ENCODE measurements around the gene SBF2.

The SBF2 gene

DNA sequence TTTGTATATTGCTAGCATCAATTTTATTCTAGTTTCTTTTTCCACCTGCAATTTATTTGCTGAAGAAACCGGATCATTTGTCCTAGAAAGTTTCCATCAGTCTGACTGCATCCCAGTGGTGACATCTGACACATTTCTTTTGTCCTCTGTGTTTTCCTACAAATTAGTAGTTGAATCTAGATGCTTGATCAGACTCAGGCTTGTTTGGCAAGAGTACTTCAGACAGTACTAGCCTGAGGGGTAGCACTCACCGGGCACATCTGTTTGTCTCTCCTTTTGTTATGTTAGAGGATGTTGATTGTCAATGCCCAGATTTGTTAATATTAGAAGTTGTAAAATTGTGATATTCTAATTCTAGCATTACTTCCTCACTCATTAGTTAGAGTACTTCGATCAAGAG is 425.4 kb downstream of the SBF2 start:
- DNase-seq (ENCODE audit: low read depth) = no peak
- no peak overlapping the region for H3K4me3 ChIP-seq (ENCODE audit: low read depth, low read length)
- TF ChIP-seq, protein P1, sequence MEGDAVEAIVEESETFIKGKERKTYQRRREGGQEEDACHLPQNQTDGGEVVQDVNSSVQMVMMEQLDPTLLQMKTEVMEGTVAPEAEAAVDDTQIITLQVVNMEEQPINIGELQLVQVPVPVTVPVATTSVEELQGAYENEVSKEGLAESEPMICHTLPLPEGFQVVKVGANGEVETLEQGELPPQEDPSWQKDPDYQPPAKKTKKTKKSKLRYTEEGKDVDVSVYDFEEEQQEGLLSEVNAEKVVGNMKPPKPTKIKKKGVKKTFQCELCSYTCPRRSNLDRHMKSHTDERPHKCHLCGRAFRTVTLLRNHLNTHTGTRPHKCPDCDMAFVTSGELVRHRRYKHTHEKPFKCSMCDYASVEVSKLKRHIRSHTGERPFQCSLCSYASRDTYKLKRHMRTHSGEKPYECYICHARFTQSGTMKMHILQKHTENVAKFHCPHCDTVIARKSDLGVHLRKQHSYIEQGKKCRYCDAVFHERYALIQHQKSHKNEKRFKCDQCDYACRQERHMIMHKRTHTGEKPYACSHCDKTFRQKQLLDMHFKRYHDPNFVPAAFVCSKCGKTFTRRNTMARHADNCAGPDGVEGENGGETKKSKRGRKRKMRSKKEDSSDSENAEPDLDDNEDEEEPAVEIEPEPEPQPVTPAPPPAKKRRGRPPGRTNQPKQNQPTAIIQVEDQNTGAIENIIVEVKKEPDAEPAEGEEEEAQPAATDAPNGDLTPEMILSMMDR (IDR thresholded peaks at IDR 0.05; ENCODE audit: insufficient read depth, low read depth, low read length, missing control alignments) = no peak

DNA sequence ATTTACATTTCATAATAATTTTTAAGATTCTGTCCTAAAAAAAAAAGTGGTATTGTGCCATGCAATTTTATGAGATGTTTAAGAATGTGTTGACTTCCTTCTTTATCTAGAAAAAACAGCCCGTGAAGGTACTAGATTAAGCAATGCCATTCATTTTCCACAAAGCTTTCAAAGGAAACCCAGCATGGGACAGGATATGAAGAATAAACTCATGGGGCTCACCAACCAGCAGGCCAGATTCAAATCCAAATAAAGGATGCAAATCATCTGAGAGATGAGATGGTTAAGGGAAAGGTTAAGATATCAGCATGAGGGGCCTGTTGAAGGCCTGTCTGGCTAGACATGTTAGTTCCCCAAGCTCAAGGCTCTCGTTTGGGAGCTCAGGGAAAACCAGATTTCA is 431.0 kb downstream of the SBF2 start:
- TF ChIP-seq, protein P1 (IDR thresholded peaks at IDR 0.05; ENCODE audit: insufficient read depth, low read depth, low read length, missing control alignments) = no peak
- DNase-seq (ENCODE audit: low read depth) = no peak
- no peak overlapping the region for H3K4me3 ChIP-seq (ENCODE audit: low read depth, low read length)

DNA sequence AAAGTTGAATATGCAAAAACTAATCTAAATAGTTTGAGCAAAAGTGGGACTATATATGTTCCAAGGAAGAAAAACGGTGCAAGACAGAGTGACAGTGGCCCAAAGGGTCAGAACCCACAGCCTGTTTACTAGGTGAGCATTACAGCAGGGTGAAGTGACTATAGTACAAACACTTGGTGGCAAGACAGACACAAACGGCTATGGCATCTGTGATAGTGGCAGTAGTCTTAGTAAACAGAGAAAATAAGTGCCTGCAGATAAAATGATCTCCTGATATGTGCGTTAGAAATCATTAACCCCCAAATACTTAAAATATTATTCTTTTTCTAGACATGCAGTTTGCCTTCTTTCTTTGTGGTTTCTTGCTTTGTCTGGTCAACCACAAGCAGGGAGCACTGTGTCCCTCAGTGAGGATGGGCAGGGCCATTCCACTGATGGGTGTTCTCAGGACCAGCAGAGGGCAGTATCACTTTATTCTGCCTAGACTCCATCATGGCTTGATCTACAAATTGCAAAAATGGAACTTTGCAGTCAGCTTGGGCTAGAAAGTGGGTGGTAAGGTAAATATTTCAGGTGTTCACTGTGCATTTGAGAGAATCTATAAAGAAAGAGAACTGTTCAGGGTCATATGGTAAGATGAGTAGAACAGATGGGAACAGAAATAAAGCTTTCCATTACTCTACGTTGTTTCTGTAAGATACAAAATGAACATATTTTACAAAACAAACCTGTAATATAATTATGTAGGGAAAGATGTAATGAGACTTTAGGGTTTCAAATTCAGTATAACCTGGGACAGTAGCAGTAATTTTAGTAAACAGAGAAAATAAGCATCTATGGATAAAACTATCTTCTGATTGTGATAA is 431.9 kb downstream of the SBF2 start:
- H3K4me3 ChIP-seq (ENCODE audit: low read depth, low read length) = no peak overlapping the region
- DNase-seq (ENCODE audit: low read depth) = peak; percentile 81
- TF ChIP-seq, protein P1 (IDR thresholded peaks at IDR 0.05; ENCODE audit: insufficient read depth, low read depth, low read length, missing control alignments) = peak; percentile 78

DNA sequence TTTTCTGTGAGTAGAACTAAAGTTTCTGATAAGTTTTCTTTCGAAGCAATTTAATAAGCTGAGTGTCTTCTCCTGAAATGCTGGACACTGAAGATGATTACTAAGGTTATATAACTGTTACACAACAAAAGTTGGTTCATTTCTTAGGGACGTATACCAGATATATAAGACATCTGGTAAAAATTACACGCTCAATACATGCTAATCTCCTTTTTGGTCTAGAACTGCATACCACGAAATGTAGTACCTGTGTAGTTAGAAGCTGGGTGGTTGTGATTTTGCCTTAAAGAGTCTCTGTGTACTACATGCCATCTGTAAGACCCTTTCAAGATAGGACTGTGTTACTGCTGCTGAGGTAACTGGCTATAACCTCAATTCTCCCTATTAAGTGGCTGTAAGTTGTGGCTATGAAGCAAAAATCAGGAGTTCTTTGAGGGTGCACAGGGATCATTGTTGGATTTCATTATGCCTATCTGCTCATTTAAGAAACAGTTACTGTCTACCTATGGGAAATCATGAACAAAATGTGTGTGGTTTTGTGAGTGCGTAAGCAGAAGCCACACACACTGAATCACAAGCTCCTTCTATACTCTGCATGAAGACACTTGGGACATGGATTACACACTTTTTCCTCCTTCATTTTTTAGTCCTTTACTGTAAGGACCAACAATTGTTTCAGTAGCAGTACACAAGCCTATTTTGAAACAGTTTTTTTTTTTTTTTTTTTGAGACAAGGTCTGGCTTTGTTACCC is 434.3 kb downstream of the SBF2 start:
- TF ChIP-seq, protein P1 (IDR thresholded peaks at IDR 0.05; ENCODE audit: insufficient read depth, low read depth, low read length, missing control alignments) = no peak
- no peak overlapping the region for H3K4me3 ChIP-seq (ENCODE audit: low read depth, low read length)
- no peak for DNase-seq (ENCODE audit: low read depth)

DNA sequence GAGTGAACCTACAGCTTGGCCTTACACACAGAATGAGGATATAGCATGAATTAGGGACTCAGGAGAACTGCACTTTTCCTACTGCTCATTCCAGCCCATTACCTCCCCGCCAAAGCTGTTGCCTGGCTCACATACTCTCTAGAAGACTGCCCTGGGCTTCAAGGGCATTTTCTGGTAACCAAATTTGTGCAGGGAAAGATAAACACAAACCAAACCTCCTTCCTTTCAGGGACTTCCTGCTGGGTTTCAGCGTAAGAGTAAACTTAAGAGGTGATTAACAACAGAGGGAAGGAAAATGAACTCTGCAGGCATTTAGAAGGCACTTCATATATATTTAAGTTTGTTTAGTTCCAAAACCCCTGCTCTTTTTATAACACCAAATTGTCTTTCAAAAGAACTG is 435.2 kb downstream of the SBF2 start:
- DNase-seq (ENCODE audit: low read depth) = no peak
- H3K4me3 ChIP-seq (ENCODE audit: low read depth, low read length) = no peak overlapping the region
- TF ChIP-seq, protein P1 (IDR thresholded peaks at IDR 0.05; ENCODE audit: insufficient read depth, low read depth, low read length, missing control alignments) = no peak

DNA sequence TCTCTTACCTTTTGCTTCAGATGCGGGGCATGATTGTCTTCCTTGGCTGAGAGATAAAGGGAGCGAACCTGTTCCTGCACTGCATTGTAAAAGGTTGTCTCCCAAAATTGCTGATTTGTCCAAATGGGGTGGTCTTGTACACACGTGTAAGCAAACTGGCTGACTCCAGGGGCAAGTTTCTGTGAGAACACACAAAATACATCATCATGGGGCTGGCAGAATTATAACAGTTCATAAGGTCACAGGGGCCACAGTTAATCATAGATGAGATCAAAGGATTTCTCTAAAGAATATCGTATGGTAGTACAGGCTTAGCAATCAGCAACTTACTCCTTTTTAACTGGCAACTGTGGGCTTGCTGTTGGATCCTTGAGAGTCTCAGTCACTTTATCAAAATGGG is 435.8 kb downstream of the SBF2 start:
- TF ChIP-seq, protein P1 (IDR thresholded peaks at IDR 0.05; ENCODE audit: insufficient read depth, low read depth, low read length, missing control alignments) = no peak
- DNase-seq (ENCODE audit: low read depth) = no peak
- no peak overlapping the region for H3K4me3 ChIP-seq (ENCODE audit: low read depth, low read length)
